Naive B cell (primary cell): Measurements from ENCODE around the gene KIAA1614. TPM values are rescaled to one million over a fixed set of nuclear protein-coding genes. Genes with fewer than 3 reads are reported as not detected.

Experiments used
- ATAC-seq, 2 donors: fragments of 150-1000 bp; cut with Tn5 transposase; 2 replicates each; pipeline ENCODE4 v1.10.0; 2021; ENCODE audit warnings: low read depth in 2 of 2, mild to moderate bottlenecking in 2 of 2, moderate library complexity in 2 of 2
- DNase-seq: peaks from one replicate; pipeline ENCODE4 v3.0.0; 2022
- H3K27ac Mint-ChIP-seq, 6 donors: one replicate each; pipeline ENCODE4 v1.8.0; 2020 to 2022; ENCODE audit warnings: mild to moderate bottlenecking in 6 of 6, mixed read lengths in 6 of 6, moderate library complexity in 5 of 6, inconsistent platforms in 2 of 6
- H3K27me3 Mint-ChIP-seq, 3 donors: one replicate each; pipeline ENCODE4 v1.8.0; 2021 to 2022; ENCODE audit warnings: mixed read lengths in 3 of 3, mild to moderate bottlenecking in 1 of 3
- H3K36me3 Mint-ChIP-seq, 2 donors: one replicate each; pipeline ENCODE4 v1.8.0; 2020 to 2022; ENCODE audit warnings: mixed read lengths in 2 of 2, inconsistent platforms in 1 of 2, mild to moderate bottlenecking in 1 of 2
- H3K4me1 Mint-ChIP-seq, 3 donors: one replicate each; pipeline ENCODE4 v1.8.0; 2020 to 2022; ENCODE audit warnings: mixed read lengths in 3 of 3, inconsistent platforms in 1 of 3, mild to moderate bottlenecking in 1 of 3, moderate library complexity in 1 of 3
- H3K4me3 Mint-ChIP-seq, 8 donors: one replicate each; pipeline ENCODE4 v1.8.0; 2020 to 2022; ENCODE audit warnings: mild to moderate bottlenecking in 8 of 8, mixed read lengths in 8 of 8, moderate library complexity in 8 of 8, inconsistent platforms in 2 of 8
- H3K9me3 Mint-ChIP-seq, 7 donors: one replicate each; pipeline ENCODE4 v1.8.0; 2020 to 2022; ENCODE audit warnings: mixed read lengths in 7 of 7, mild to moderate bottlenecking in 5 of 7, inconsistent platforms in 2 of 7, moderate library complexity in 1 of 7
- polyA plus RNA-seq, 6 donors: library from polyadenylated mRNA; unstranded; fragments of 300-500 nt; fragmentation: Illumina TruSeq; gene quantifications; one replicate each; pipeline ENCODE4 v1.2.3, GENCODE V29; 2021; ENCODE audit warnings: low read depth in 6 of 6

Gene KIAA1614
- under 1 TPM in 1 of 6 donors, not detected in 5; 0.03 TPM for polyA plus RNA-seq

- Mint-ChIP-seq H3K27me3 (peaks cover 21 to 53% (median 27%) of the 10 kb centered on the region in 3 donors), H3K9me3 (no peaks in the 10 kb centered on the region), H3K36me3 (no peaks in the 10 kb centered on the region), H3K27ac (no peak within 1 kb of the TSS), H3K4me1 (peaks cover 0 to 13% (median 12%) of the 10 kb centered on the region in 3 donors), H3K4me3 (peak within 1 kb of the TSS; percentile 56 to 84 (median 75))
- DNase-seq: no peak
- no peak for ATAC-seq
These were observed at the start of gene KIAA1614 for GRCh38 chr1:180912801-180913565. KIAA1614 (plus strand) TSS chr1:180912897; CDS start chr1:180913244, 347 bp downstream.

- Mint-ChIP-seq H3K4me1 (no peaks in the 10 kb centered on the region), H3K36me3 (peaks cover 8 to 9% of the 10 kb centered on the region in 2 donors), H3K4me3 (no peak overlapping the region), H3K9me3 (no peaks in the 10 kb centered on the region), H3K27ac (no peak overlapping the region), H3K27me3 (no peaks in the 10 kb centered on the region)
- no peak for ATAC-seq
- DNase-seq: peak; percentile 21
These were observed 49.4 kb upstream of the KIAA1614 start for GRCh38 chr1:180863158-180863775.

DNA sequence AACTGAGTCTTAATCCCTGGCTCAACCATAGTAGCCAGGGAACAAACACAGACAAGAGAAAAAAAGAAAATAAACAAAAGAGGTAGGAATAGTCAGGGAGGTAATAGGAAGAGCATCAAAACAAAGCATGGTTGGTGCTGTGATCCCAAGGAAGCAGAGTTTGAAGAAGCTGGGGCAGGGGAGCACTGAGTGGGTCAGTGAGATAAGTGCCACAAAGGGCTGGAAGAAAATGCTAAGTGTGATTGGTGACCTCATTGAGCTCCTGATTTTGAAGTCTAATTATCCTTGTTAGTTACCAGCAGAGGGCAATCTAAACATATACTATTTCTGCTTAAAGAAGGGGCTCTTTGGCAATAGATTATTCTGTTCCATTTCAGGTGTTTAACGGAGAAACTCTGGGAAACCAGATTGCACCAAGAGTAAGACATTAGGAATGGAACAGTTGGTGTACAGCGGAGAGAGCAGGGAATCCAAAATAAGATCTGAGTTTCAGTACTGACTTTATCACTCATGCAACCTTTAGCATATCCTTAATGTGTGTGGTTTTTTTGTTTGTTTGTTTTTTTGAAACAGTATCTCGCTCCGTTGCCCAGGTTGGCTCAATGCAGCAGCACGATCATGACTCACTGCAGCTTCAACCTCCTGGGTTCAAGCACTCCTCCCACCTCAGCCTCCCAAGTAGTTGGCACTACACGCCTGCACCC is 30.7 kb upstream of the KIAA1614 start:
- Mint-ChIP-seq H3K4me1 (peaks cover 0 to 2% (median 0%) of the 10 kb centered on the region in 3 donors), H3K27ac (peak overlapping the region in 1 of 6 donors; percentile 76), H3K9me3 (no peaks in the 10 kb centered on the region), H3K4me3 (no peak overlapping the region), H3K36me3 (peaks cover 5 to 7% of the 10 kb centered on the region in 2 donors), H3K27me3 (no peaks in the 10 kb centered on the region)
- ATAC-seq (no peak), DNase-seq (no peak)

DNA sequence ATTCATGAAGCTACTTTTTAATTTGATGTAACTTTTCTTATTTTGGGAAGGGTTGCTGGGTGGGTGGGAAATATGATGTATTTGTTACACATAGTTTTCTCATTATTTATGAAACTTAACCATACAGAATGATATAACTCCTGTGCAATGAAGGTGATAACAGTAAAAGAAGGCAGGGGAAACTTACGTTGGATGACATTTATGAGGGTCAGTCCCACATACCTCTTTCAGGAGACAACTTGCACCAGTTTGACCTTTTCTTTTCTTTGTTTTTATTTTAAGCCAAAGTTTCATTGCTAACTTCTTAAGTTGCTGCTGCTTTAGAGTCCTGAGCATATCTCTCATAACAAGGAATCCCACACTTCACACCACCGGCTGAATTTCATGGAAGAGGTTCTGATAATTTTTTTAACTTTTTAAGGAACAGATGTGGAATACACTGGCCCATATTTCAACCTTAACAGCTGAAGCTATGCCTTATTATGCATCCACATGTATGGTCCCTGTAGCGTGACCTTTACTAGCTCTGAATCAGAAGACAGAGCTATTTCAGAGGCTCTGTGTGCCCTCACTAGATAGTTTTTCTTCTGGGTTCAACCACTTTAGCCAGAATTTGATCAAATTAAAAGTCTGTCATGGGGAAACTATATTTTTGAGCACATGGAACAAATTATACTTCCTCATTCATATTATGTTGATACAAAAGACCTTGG is 28.0 kb upstream of the KIAA1614 start:
- peaks cover 8 to 18% (median 13%) of the 10 kb centered on the region in 3 donors for H3K4me1 Mint-ChIP-seq
- H3K36me3 Mint-ChIP-seq: peaks cover 5 to 7% of the 10 kb centered on the region in 2 donors
- peak overlapping the region in 1 of 6 donors; percentile 45 for H3K27ac Mint-ChIP-seq
- ATAC-seq (no peak), DNase-seq (no peak)
- no peaks in the 10 kb centered on the region for H3K27me3 Mint-ChIP-seq
- H3K4me3 Mint-ChIP-seq: no peak overlapping the region
- H3K9me3 Mint-ChIP-seq: no peaks in the 10 kb centered on the region

DNA sequence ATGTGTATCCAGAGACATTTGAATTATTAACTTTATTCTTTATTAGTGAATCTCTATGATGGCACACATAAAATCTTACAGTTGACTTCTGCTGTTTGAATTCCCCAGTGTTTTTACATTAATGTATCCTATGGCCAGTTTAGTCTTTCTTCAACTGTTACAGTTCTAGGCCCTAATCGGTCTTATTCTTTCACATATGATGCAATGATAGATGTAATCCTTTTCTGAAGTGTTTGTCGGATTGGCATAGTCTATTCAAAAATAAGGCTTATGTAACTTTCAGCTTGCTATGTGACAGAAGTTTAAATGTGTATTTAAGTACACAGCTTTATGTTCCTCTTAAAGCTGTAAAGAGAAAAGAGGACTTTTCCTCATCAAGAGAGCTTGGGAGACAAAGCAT is 26.4 kb upstream of the KIAA1614 start:
- Mint-ChIP-seq H3K9me3 (no peaks in the 10 kb centered on the region), H3K4me3 (no peak overlapping the region), H3K4me1 (peaks cover 8 to 19% (median 15%) of the 10 kb centered on the region in 3 donors), H3K27me3 (no peaks in the 10 kb centered on the region), H3K27ac (peak overlapping the region in 1 of 6 donors; percentile 30), H3K36me3 (peaks cover 5 to 7% of the 10 kb centered on the region in 2 donors)
- ATAC-seq (no peak), DNase-seq (no peak)

DNA sequence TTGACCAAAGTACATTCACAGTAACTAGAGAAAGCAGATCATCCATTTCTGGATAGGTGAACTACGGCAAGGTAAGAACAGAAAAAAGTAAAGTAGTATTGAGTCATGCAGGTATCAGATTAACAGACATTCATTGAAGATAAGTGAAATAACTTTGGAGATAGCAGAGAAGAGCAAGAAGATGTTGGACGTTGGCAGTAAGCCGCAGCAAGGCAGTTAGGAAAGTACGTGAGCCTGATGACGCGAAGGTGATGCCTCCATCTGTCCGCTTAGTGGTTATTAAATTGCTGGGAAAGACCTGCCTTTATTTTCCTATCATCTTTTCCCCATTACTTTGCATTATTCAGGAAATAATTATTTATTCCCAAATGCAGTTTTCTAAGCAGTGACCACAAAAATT is 24.9 kb upstream of the KIAA1614 start:
- Mint-ChIP-seq H3K27ac (peak overlapping the region in 1 of 6 donors; percentile 1), H3K27me3 (no peaks in the 10 kb centered on the region), H3K36me3 (peaks cover 5 to 7% of the 10 kb centered on the region in 2 donors), H3K4me3 (no peak overlapping the region), H3K9me3 (no peaks in the 10 kb centered on the region), H3K4me1 (peaks cover 8 to 19% (median 15%) of the 10 kb centered on the region in 3 donors)
- ATAC-seq (no peak), DNase-seq (no peak)

DNA sequence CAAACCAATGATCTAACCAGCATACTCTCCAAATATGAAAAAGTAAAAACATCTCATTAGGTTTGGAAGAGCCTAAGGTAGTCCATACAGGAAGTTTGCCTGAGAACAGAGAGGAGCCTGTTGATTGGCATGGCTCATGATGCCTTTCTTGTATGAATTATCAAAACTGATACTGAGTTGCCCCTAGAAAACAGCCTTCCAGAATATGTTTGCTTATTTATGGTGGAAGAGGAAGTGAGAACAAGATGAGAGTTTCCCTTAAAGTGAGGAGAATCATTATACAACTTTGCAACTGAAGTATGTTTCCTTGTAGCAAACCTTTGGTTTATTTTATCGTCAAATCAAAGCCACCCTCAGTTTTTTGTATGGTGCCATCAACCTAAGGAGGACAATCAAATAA is 23.8 kb upstream of the KIAA1614 start:
- no peaks in the 10 kb centered on the region for H3K9me3 Mint-ChIP-seq
- DNase-seq (peak; percentile 14), ATAC-seq (peak; percentile 74 to 83)
- no peaks in the 10 kb centered on the region for H3K27me3 Mint-ChIP-seq
- peaks cover 8 to 16% (median 15%) of the 10 kb centered on the region in 3 donors for H3K4me1 Mint-ChIP-seq
- peak overlapping the region in 3 of 6 donors; percentile 3 to 16 (median 5) for H3K27ac Mint-ChIP-seq
- H3K36me3 Mint-ChIP-seq: peaks cover under 1 to 1% of the 10 kb centered on the region in 2 donors
- no peak overlapping the region for H3K4me3 Mint-ChIP-seq

DNA sequence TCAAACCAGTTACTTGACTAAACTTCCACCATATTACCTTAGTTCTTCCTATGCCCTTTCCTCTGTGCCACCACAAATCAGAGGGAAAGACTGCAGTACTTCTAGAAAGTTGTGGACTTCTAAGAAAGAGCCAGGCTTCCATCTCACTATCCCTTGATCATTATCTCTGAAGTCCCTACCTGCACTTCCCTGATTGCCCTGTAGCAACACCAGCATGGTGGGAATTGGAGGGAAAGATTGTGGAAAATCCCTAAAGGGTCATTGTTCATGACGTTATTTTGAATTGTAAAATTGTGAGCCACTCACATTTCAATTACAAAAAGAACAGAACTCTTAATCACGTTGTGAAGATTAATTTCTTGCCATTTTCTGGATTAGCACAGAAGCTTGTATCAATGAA is 23.4 kb upstream of the KIAA1614 start:
- DNase-seq: no peak
- no peak for ATAC-seq
- Mint-ChIP-seq H3K27ac (peak overlapping the region in 1 of 6 donors; percentile 3), H3K36me3 (no peaks in the 10 kb centered on the region), H3K27me3 (no peaks in the 10 kb centered on the region), H3K9me3 (no peaks in the 10 kb centered on the region), H3K4me3 (no peak overlapping the region), H3K4me1 (peaks cover 8 to 16% (median 15%) of the 10 kb centered on the region in 3 donors)

GRCh38 chr1:180892272-180892671 is 20.4 kb upstream of the KIAA1614 start:
- H3K4me1 Mint-ChIP-seq: peaks cover 8 to 16% (median 15%) of the 10 kb centered on the region in 3 donors
- DNase-seq: no peak
- no peaks in the 10 kb centered on the region for H3K36me3 Mint-ChIP-seq
- no peak for ATAC-seq
- no peaks in the 10 kb centered on the region for H3K27me3 Mint-ChIP-seq
- H3K4me3 Mint-ChIP-seq: no peak overlapping the region
- H3K27ac Mint-ChIP-seq: peak overlapping the region in 2 of 6 donors; percentile 36 to 52
- peaks cover 0 to 4% (median 0%) of the 10 kb centered on the region in 7 donors for H3K9me3 Mint-ChIP-seq

- DNase-seq (no peak), ATAC-seq (no peak)
- peaks cover 8 to 15% (median 15%) of the 10 kb centered on the region in 3 donors for H3K4me1 Mint-ChIP-seq
- H3K4me3 Mint-ChIP-seq: no peak overlapping the region
- no peaks in the 10 kb centered on the region for H3K36me3 Mint-ChIP-seq
- no peaks in the 10 kb centered on the region for H3K27me3 Mint-ChIP-seq
- H3K9me3 Mint-ChIP-seq: peaks cover 0 to 4% (median 0%) of the 10 kb centered on the region in 7 donors
- H3K27ac Mint-ChIP-seq: peak overlapping the region in 3 of 6 donors; percentile 12 to 66 (median 52)
These were observed 20.0 kb upstream of the KIAA1614 start for GRCh38 chr1:180892675-180893074.

DNA sequence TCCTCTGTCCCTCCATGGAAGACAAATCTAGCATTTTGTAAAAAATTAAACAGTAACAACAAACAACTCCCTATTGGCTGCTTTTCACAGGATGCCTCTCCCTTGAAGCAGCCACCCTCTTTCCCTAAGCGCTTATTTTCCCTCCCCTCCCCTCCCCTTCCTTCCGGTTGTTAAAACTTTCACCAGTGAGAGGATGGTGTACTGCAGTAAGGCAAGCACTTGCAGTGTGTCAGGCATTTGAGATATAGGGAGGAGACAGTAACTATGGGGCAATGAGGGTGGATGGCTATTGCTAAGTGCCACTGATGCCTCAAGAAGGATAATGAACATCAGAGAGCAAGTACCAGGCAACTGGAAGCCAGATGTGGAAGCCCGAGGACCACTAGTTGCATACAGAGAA is 19.1 kb upstream of the KIAA1614 start:
- no peak overlapping the region for H3K27ac Mint-ChIP-seq
- peaks cover 8 to 13% (median 11%) of the 10 kb centered on the region in 3 donors for H3K4me1 Mint-ChIP-seq
- no peaks in the 10 kb centered on the region for H3K36me3 Mint-ChIP-seq
- no peak for DNase-seq
- no peak for ATAC-seq
- H3K27me3 Mint-ChIP-seq: no peaks in the 10 kb centered on the region
- no peak overlapping the region for H3K4me3 Mint-ChIP-seq
- H3K9me3 Mint-ChIP-seq: peaks cover 0 to 4% (median 0%) of the 10 kb centered on the region in 7 donors

DNA sequence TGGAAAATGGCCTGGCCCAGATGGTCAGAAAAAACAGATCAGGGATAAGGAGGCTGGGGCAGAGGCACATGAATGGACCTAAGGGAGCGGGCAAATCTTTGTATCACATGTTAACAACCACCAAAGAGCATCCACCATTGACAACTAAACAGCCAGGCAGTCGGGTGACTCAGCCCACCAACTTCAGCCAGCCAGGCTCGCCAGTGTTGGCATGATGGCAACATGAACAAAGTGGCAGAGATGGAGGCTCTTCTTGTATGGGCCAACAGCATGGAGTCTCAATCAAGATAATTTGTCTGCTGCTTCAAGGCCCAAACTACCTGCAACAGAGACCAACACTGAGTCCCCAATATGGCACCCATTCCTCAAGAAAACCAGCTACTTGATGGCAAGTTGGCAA is 16.5 kb upstream of the KIAA1614 start:
- H3K4me1 Mint-ChIP-seq: no peaks in the 10 kb centered on the region
- DNase-seq (no peak), ATAC-seq (no peak)
- H3K36me3 Mint-ChIP-seq: no peaks in the 10 kb centered on the region
- H3K9me3 Mint-ChIP-seq: peaks cover 0 to 4% (median 0%) of the 10 kb centered on the region in 7 donors
- H3K27me3 Mint-ChIP-seq: peaks cover 0 to 11% (median 8%) of the 10 kb centered on the region in 3 donors
- peak overlapping the region in 1 of 6 donors; percentile 19 for H3K27ac Mint-ChIP-seq
- H3K4me3 Mint-ChIP-seq: no peak overlapping the region
